SU-DHL-6 (cell line): ENCODE results near the gene VAC14.

Experiments
- H2AFZ ChIP-seq: fragments of 200-600 bp; sonication (generic); 2 replicates; pipeline ENCODE4 v1.6.1; 2014; ENCODE audit warnings: low read depth, mild to moderate bottlenecking, moderate library complexity, mixed read lengths, antibody characterized with exemption, low read length; ENCODE audit not compliant: severe bottlenecking
- H3F3A ChIP-seq: fragments of 200-600 bp; shearing (Covaris generic); 2 replicates; pipeline ENCODE4 v1.6.0; 2016; ENCODE audit warnings: antibody characterized with exemption, mild to moderate bottlenecking; ENCODE audit not compliant: insufficient read depth
- H3K27ac ChIP-seq: fragments of 200-600 bp; sonication (generic); 2 replicates; pipeline ENCODE4 v1.5.1; 2016; ENCODE audit warnings: low read depth, mild to moderate bottlenecking, low read length, moderate library complexity, mixed read lengths
- H3K27me3 ChIP-seq: fragments of 200-600 bp; sonication (generic), shearing (Covaris generic); 2 replicates; pipeline ENCODE4 v1.6.0; 2014; ENCODE audit warnings: mild to moderate bottlenecking, low read length
- H3K36me3 ChIP-seq: fragments of 200-600 bp; sonication (generic); 2 replicates; pipeline ENCODE4 v1.6.1; 2014; ENCODE audit warnings: mild to moderate bottlenecking, low read length, mixed read lengths
- H3K4me2 ChIP-seq: fragments of 300-600, 200-600 bp; shearing (Covaris generic), sonication (generic); 2 replicates; pipeline ENCODE4 v1.6.0; 2014; ENCODE audit warnings: low read length, low read depth, mild to moderate bottlenecking; ENCODE audit not compliant: poor library complexity, severe bottlenecking
- H3K4me3 ChIP-seq: fragments of 200-600 bp; sonication (generic); 2 replicates; pipeline ENCODE4 v1.5.1; 2014; ENCODE audit warnings: antibody characterized with exemption, low read length, mild to moderate bottlenecking, mixed read lengths; ENCODE audit not compliant: insufficient read depth, poor library complexity, severe bottlenecking
- H3K79me2 ChIP-seq: fragments of 200-600 bp; sonication (generic); 2 replicates; pipeline ENCODE4 v1.6.1; 2014; ENCODE audit warnings: mild to moderate bottlenecking, low read length, moderate library complexity; ENCODE audit not compliant: insufficient read depth
- H3K9ac ChIP-seq: fragments of 200-600 bp; sonication (generic); 2 replicates; pipeline ENCODE4 v1.7.0; 2014; ENCODE audit warnings: mild to moderate bottlenecking, low read length
- H3K9me2 ChIP-seq: fragments of 200-600 bp; sonication (generic); replicated peaks from 2 replicates; pipeline ENCODE4 v1.6.1; 2014; ENCODE audit warnings: low read length; ENCODE audit not compliant: insufficient read depth
- H3K9me3 ChIP-seq: fragments of 200-600 bp; sonication (generic); 2 replicates; pipeline ENCODE4 v1.6.1; 2014; ENCODE audit warnings: low read length, mixed read lengths; ENCODE audit not compliant: insufficient read depth
- H4K20me1 ChIP-seq: fragments of 200-600 bp; sonication (generic); 2 replicates; pipeline ENCODE4 v1.6.1; 2014; ENCODE audit warnings: low read depth, mild to moderate bottlenecking, antibody characterized with exemption, low read length, moderate library complexity, mixed read lengths
- CTCF ChIP-seq: fragments of 200-600 bp; sonication (generic); IDR thresholded peaks from one replicate; pipeline ENCODE4 v1.5.1; 2017; ENCODE audit warnings: antibody characterized with exemption, mild to moderate bottlenecking, low read length, moderate library complexity; ENCODE audit not compliant: insufficient read depth, poor library complexity, severe bottlenecking
- EZH2phosphoT487 ChIP-seq: fragments of 200-600 bp; sonication (generic), shearing (Covaris generic); conservative IDR thresholded peaks from 2 replicates; pipeline ENCODE4 v1.6.1; 2018; ENCODE audit warnings: mild to moderate bottlenecking, antibody characterized with exemption, low read length, moderate library complexity, mixed read lengths

Gene VAC14

DNA sequence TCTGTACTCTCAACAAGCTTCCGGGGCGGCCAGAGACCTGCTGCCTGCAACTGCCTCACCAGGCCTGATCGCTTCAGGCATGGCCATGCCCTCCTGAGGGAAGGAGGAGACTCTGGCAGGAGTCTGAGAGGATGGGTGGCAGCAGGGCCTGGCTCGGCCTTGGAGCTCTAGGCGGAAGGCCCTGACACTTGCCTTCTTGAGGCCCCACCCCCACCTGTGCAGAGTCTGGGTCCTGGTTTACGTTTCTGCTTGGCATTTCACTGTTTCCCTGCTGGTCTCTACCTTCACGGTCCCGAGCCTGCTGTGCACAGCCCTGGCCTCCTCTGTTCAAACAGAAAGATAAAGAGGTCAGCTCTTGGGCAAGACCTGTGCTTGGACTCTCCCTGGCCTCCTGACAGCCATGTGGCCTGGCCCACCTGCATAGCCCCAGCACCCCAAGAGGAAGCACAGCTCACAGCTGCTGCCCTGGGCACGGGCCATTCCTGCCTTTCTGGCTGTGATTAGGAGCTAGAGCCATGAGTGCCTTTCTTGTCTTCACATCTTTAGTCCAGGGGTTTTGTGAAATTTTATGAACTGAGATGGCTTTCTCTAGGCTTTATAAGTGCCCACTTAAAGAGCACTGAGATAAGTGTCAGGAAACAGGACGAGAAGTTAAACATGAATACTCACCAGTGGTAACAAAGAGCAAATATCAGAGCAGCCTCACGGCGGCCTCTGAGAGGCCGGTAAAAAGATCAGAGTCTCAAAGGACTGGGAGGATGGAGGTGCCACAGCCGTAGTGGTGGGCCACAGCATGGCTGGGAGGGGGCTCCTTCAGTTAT lies 89.5 kb downstream of the VAC14 start:
- Histone ChIP-seq H3K9ac (no peak overlapping the region), H3K36me3 (no peaks in the 10 kb centered on the region), H2AFZ (no peak overlapping the region), H3K27me3 (no peaks in the 10 kb centered on the region), H3F3A (no peaks in the 10 kb centered on the region), H3K27ac (no peak overlapping the region), H3K4me3 (no peak overlapping the region), H3K4me2 (no peak overlapping the region), H3K9me2 (no peaks in the 10 kb centered on the region), H4K20me1 (no peaks in the 10 kb centered on the region), H3K9me3 (no peaks in the 10 kb centered on the region), H3K79me2 (no peaks in the 10 kb centered on the region)
- no peak for TF ChIP-seq EZH2phosphoT487
- TF ChIP-seq CTCF: no peak

- Histone ChIP-seq H2AFZ (no peak overlapping the region), H4K20me1 (no peaks in the 10 kb centered on the region), H3K4me2 (no peak overlapping the region), H3F3A (no peaks in the 10 kb centered on the region), H3K9me3 (no peaks in the 10 kb centered on the region), H3K79me2 (no peaks in the 10 kb centered on the region), H3K36me3 (no peaks in the 10 kb centered on the region), H3K27me3 (no peaks in the 10 kb centered on the region), H3K27ac (no peak overlapping the region), H3K9ac (no peak overlapping the region), H3K9me2 (no peaks in the 10 kb centered on the region), H3K4me3 (no peak overlapping the region)
- TF ChIP-seq EZH2phosphoT487 (no peak), CTCF (no peak)
These were observed 90.3 kb downstream of the VAC14 start for GRCh38 chr16:70710422-70711210.

- no peak overlapping the region for H3K4me2 ChIP-seq
These were observed 91.0 kb downstream of the VAC14 start for GRCh38 chr16:70709942-70710341.

More at GRCh38 chr16:70709942-70710341, 91.0 kb downstream of the VAC14 start:
- no peak for TF ChIP-seq CTCF
- no peak for TF ChIP-seq EZH2phosphoT487
- Histone ChIP-seq H4K20me1 (no peaks in the 10 kb centered on the region), H3K4me3 (no peak overlapping the region), H3K9ac (no peak overlapping the region), H3K79me2 (no peaks in the 10 kb centered on the region), H3K27me3 (no peaks in the 10 kb centered on the region), H3K9me2 (no peaks in the 10 kb centered on the region), H3K9me3 (no peaks in the 10 kb centered on the region), H3F3A (no peaks in the 10 kb centered on the region), H3K36me3 (no peaks in the 10 kb centered on the region), H3K27ac (no peak overlapping the region), H2AFZ (no peak overlapping the region)
